ENCODE results near the gene PNPT1.

The PNPT1 gene

DNA sequence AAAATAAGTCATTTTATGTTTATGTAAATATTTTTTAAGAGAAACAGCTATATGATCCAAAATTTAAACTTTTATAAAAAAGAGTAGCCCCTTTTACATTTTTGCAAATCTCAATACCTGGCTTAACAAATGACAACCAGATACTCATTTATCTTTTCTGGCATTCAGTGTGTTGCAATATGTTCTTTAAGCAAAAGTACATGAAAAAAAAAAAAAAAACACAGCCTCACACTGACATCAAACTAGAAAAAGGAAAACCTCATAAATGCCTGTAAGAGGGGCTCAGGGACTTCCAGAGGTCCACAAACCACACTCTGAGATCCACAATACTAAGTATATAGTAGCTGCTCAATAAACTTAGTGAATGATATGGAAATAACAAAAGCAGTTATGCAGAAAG, 98.1 kb downstream of the PNPT1 start:
- no peak for DNase-seq

GRCh38 chr2:55592130-55592529, 101.5 kb downstream of the PNPT1 start:
- DNase-seq = no peak

GRCh38 chr2:55590810-55591440, 102.7 kb downstream of the PNPT1 start:
- DNase-seq = no peak

DNA sequence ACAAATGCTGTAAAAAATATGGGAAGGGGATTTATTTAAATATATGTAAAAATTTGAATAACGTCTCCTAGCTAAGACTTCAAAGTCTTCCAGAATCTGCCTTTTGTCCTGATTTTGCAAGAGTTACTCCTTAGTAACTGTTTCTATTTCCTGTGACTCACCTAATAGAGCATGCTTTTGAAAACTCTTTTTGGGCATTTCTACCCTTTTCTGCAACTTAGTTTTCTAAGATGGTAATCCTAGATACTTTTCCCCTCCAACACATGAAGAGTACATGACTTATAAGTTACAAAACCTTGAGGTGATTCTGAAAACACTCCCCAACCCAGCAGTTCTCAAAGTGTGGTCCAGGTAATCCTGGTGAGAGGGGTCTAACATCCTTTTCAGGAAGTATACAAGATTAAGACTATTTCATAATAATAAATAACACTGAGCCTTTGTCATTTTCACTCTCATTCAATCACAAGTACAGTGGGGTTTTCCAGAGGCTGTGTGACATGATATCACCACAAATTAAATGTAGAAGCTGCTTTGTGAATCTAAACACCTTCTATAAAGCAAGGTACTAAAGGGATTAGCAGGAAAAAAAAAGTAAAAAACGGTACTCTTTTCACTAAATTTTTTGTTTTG, 108.1 kb downstream of the PNPT1 start:
- no peak for DNase-seq

Measured in CD4-positive, alpha-beta T cell treated with Interleukin-15 for 1 hour (primary cell).